Measurements from ENCODE around the gene TTPAL. TPM values are rescaled to one million over a fixed set of nuclear protein-coding genes. Genes with fewer than 3 reads are reported as not detected.
A peak's percentile ranks its signal among the peaks of the same experiment; 100 is the strongest.

The TTPAL gene
- total and polyA plus RNA-seq, 9 of the 15 experiments (the other 6 are each of a cell fraction or from before 2014, with no cell fraction given) = 1.1 to 7.0 (median 2.6) TPM

DNA sequence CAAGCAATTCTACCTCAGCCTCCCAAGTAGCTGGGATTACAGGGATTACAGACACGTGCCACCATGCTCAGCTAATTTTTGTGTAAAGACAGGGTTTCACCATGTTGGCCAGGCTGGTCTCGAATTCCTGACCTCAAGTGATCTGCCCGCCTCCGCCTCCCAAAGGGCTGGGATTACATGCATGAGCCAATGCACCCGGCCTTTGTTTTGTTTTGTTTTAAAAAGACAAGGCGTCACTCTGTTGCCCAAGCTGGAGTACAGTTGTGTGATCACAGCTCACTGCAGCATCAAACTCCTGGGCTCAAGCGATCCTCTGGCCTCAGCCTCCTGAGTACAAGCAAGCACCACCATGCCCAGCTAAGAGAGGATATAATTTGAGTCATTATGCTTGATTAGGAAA is 40.8 kb downstream of the TTPAL start:
- CTCF ChIA-PET (ENCODE audit: low intra/inter-chr PET ratio) = no interaction called here

More for the DNA sequence above, 40.8 kb downstream of the TTPAL start:
- no peak overlapping the region for H3K4me3 ChIP-seq
- peaks cover 5 to 23% of the 10 kb centered on the region in 2 experiments for H3K4me1 ChIP-seq (replicated peaks in 1 of 2; ENCODE audit: control insufficient read depth in 2 of 2, insufficient read depth in 2 of 2, low read length in 2 of 2)
- POLR2A ChIA-PET = interaction anchor here (2.0 kb wide), 1 partner anchor 9 kb away, joined by 8 read pairs; no protein-coding TSS in a partner anchor
- intact Hi-C loops (cut with micrococcal nuclease) = no loop called here
- peaks cover 18% of the 10 kb centered on the region; the same call in 2 of the 3 replicates for H3K36me3 ChIP-seq (ENCODE audit: control insufficient read depth, insufficient read depth, low read length)
- no peak overlapping the region for H2AFZ ChIP-seq (ENCODE audit: low read depth, low read length)
- H3K79me2 ChIP-seq (ENCODE audit: control insufficient read depth, insufficient read depth, low read length) = peaks cover 71% of the 10 kb centered on the region
- H3K9ac ChIP-seq (ENCODE audit: insufficient read depth in 1 of 2, low read depth in 2 of 2, low read length in 2 of 2) = no peak overlapping the region
- H3K27me3 ChIP-seq (ENCODE audit: control insufficient read depth in 2 of 2, insufficient read depth in 2 of 2, low read length in 2 of 2) = no peaks in the 10 kb centered on the region
- peaks cover 12% of the 10 kb centered on the region; the same call in 1 of the 2 replicates for H4K20me1 ChIP-seq (replicated peaks; ENCODE audit: control insufficient read depth, insufficient read depth, low read length)
- peak; percentile 23 for FAIRE-seq
- 82% methylated on average over 7 of the region's 7 CpGs for WGBS (ENCODE audit: insufficient coverage, low coverage, missing lambda C conversion rate)
- ATAC-seq = no peak
- H3K9me1 ChIP-seq (ENCODE audit: control insufficient read depth, insufficient read depth, low read length) = peaks cover 4% of the 10 kb centered on the region
- in situ Hi-C loops (cut with MboI) = no loop called here
- TF ChIP-seq RCOR1 (IDR thresholded peaks at IDR 0.05; ENCODE audit: borderline replicate concordance in 1 of 2, low read depth in 2 of 2, low read length in 2 of 2) (no peak), ZNF431 (CRISPR knock-in tag; IDR thresholded peaks at IDR 0.05) (no peak), EHMT2 (IDR thresholded peaks at IDR 0.05) (no peak), KDM2B (CRISPR knock-in tag; IDR thresholded peaks at IDR 0.05) (no peak), ASH1L (IDR thresholded peaks at IDR 0.05; ENCODE audit: borderline replicate concordance, low read depth, partially characterized antibody) (no peak), ZNF696 (CRISPR knock-in tag; conservative IDR thresholded peaks at IDR 0.05) (no peak), FOXK2 (conservative IDR thresholded peaks at IDR 0.05 in 1 of 2, IDR thresholded peaks at IDR 0.05 in 1 of 2; ENCODE audit: low read depth in 2 of 2) (no peak), HDAC1 (IDR thresholded peaks at IDR 0.05) (no peak), TCF7 (IDR thresholded peaks at IDR 0.05; ENCODE audit: borderline replicate concordance) (no peak), JUND (IDR thresholded peaks at IDR 0.05; ENCODE audit: borderline replicate concordance, low read depth, low read length) (no peak), JUND (tag; IDR thresholded peaks at IDR 0.05; ENCODE audit: borderline replicate concordance, low read depth, low read length) (no peak), ZNF584 (CRISPR knock-in tag; IDR thresholded peaks at IDR 0.05; ENCODE audit: low read depth) (no peak)
- TF ChIP-seq, protein P1, sequence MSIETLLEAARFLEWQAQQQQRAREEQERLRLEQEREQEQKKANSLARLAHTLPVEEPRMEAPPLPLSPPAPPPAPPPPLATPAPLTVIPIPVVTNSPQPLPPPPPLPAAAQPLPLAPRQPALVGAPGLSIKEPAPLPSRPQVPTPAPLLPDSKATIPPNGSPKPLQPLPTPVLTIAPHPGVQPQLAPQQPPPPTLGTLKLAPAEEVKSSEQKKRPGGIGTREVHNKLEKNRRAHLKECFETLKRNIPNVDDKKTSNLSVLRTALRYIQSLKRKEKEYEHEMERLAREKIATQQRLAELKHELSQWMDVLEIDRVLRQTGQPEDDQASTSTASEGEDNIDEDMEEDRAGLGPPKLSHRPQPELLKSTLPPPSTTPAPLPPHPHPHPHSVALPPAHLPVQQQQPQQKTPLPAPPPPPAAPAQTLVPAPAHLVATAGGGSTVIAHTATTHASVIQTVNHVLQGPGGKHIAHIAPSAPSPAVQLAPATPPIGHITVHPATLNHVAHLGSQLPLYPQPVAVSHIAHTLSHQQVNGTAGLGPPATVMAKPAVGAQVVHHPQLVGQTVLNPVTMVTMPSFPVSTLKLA (conservative IDR thresholded peaks at IDR 0.05) = no peak
- no peaks in the 10 kb centered on the region for H3K9me3 ChIP-seq (replicated peaks; ENCODE audit: control insufficient read depth, insufficient read depth, low read depth, low read length)
- H3K4me2 ChIP-seq (ENCODE audit: insufficient read depth, low read length) = no peak overlapping the region
- no peak overlapping the region for H3K27ac ChIP-seq (ENCODE audit: extremely low read depth, low read depth, low read length)
- no TSS peak for BruUV-seq (replicated peaks)
- no peak for DNase-seq (ENCODE audit: extremely low read depth in 1 of 4, low spot score in 3 of 4)

Data from K562 (cell line).